BLaER1 treated with 17β-estradiol and CSF1 and Interleukin-3, amounts not matched to agents 10 nM and 100 nM (cell line): ENCODE measurements around the gene GNAI3.

Experiments
- H3K27ac ChIP-seq, 11 experiments: shearing (Covaris generic); formaldehyde crosslinking; 2 replicates each; pipeline ENCODE4 v1.8.1; 2022
- H3K27me3 ChIP-seq, 11 experiments: shearing (Covaris generic); formaldehyde crosslinking; 2 replicates each; pipeline ENCODE4 v1.8.1; 2022
- H3K36me3 ChIP-seq, 11 experiments: shearing (Covaris generic); formaldehyde crosslinking; 2 replicates each; pipeline ENCODE4 v1.8.1; 2022
- H3K4me1 ChIP-seq, 10 experiments: shearing (Covaris generic); formaldehyde crosslinking; 2 replicates each; pipeline ENCODE4 v1.8.1; 2022
- H3K4me2 ChIP-seq, 11 experiments: shearing (Covaris generic); formaldehyde crosslinking; 2 replicates each; pipeline ENCODE4 v1.8.1; 2022
- H3K4me3 ChIP-seq, 10 experiments: shearing (Covaris generic); formaldehyde crosslinking; 2 replicates each; pipeline ENCODE4 v1.8.1; 2022
- H3K9ac ChIP-seq, 11 experiments: shearing (Covaris generic); formaldehyde crosslinking; 2 replicates each; pipeline ENCODE4 v1.8.1; 2022
- H3K9me3 ChIP-seq, 11 experiments: shearing (Covaris generic); formaldehyde crosslinking; replicated peaks in 1 of 11; 2 replicates each; pipeline ENCODE4 v1.8.1; 2022
- H4K20me1 ChIP-seq, 11 experiments: shearing (Covaris generic); formaldehyde crosslinking; 2 replicates each; pipeline ENCODE4 v1.8.1; 2022
- Cebpa-rat ChIP-seq, 11 experiments: shearing (Covaris generic); IDR thresholded peaks; 2 replicates each; pipeline ENCODE4 v1.8.1; 2022

The GNAI3 gene

DNA sequence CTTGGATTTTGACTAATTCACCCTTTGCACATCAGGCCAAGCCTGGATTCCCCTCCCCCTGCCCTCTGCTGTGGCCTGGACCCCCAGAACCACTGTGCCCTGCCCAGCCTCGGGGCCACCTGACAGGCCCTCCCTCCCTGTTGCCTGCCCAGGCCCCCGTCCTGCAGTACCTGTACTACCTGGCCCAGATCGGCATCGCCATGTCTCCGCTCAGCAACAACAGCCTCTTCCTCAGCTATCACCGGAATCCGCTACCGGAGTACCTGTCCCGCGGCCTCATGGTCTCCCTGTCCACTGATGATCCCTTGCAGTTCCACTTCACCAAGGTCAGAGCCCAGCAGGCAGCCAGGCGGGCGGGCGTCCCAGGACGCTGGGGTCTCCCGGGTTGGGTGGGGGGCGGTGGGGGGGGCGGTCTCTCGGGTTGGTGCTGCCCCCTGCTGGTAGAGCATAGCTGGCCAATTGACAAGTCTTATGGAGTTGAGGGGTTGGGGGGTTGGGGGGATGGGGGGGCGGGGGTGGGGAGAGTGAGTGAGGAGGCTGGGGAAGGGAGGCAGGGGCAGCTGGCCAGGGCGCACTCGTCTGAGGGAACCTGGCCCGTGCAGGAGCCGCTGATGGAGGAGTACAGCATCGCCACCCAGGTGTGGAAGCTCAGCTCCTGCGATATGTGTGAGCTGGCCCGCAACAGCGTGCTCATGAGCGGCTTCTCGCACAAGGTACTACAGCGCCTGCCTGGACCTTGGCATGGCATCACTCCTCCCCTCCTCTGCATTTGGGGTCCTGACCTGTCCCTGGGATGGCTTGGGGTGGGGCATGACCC, 81.9 kb downstream of the GNAI3 start:
- TF ChIP-seq Cebpa-rat (IDR thresholded peaks at IDR 0.05) = no peak
- peaks cover 13 to 65% (median 46%) of the 10 kb centered on the region in 11 experiments; a peak in 21 of 22 replicates for H4K20me1 ChIP-seq
- H3K9ac ChIP-seq = no peak overlapping the region; a peak in 1 of 22 replicates
- H3K27me3 ChIP-seq = no peaks in the 10 kb centered on the region
- no peak overlapping the region for H3K4me3 ChIP-seq
- H3K4me1 ChIP-seq = peaks cover 20 to 64% (median 40%) of the 10 kb centered on the region in 10 experiments
- H3K36me3 ChIP-seq = peaks cover 61 to 75% (median 71%) of the 10 kb centered on the region in 11 experiments
- no peaks in the 10 kb centered on the region for H3K9me3 ChIP-seq
- no peak overlapping the region for H3K4me2 ChIP-seq
- H3K27ac ChIP-seq = no peak overlapping the region

DNA sequence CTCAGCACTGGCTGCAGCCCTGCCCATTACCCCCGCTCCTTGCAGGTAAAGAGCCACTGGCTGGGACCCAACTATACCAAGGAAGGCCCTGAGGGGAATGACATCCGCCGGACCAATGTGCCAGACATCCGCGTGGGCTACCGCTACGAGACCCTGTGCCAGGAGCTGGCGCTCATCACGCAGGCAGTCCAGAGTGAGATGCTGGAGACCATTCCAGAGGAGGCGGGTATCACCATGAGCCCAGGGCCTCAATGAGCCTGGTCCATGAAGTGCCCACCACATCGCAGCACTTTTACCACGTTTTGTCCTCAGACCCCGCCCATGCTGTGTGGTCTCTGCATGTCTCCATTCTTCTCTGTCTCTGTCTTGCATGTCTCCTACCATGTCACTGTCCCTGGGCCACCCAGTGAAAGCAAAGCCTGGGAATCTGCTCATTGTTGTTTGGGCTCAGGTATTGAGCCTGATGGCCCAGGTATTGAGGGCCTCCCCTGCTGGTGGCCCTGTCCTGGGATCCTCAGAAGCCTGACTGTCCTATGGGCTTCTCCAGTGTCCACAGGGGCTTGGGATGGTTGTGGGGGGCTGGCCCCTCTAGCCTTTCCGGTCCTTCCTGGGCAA, 82.6 kb downstream of the GNAI3 start:
- peaks cover 19 to 57% (median 36%) of the 10 kb centered on the region in 10 experiments for H3K4me1 ChIP-seq
- peak overlapping the region in 6 of 11 experiments; percentile 8 to 50 (median 22); a peak in 3 of 22 replicates for H3K9ac ChIP-seq
- H4K20me1 ChIP-seq = peaks cover 6 to 58% (median 39%) of the 10 kb centered on the region in 11 experiments; a peak in 20 of 22 replicates
- no peak overlapping the region for H3K4me3 ChIP-seq
- TF ChIP-seq Cebpa-rat (IDR thresholded peaks at IDR 0.05) = no peak
- H3K27me3 ChIP-seq = no peaks in the 10 kb centered on the region
- H3K9me3 ChIP-seq = no peaks in the 10 kb centered on the region
- H3K4me2 ChIP-seq = no peak overlapping the region
- peaks cover 58 to 68% (median 66%) of the 10 kb centered on the region in 11 experiments for H3K36me3 ChIP-seq
- H3K27ac ChIP-seq = peak overlapping the region in 2 of 11 experiments; percentile 1 to 14; a peak in 2 of 22 replicates

DNA sequence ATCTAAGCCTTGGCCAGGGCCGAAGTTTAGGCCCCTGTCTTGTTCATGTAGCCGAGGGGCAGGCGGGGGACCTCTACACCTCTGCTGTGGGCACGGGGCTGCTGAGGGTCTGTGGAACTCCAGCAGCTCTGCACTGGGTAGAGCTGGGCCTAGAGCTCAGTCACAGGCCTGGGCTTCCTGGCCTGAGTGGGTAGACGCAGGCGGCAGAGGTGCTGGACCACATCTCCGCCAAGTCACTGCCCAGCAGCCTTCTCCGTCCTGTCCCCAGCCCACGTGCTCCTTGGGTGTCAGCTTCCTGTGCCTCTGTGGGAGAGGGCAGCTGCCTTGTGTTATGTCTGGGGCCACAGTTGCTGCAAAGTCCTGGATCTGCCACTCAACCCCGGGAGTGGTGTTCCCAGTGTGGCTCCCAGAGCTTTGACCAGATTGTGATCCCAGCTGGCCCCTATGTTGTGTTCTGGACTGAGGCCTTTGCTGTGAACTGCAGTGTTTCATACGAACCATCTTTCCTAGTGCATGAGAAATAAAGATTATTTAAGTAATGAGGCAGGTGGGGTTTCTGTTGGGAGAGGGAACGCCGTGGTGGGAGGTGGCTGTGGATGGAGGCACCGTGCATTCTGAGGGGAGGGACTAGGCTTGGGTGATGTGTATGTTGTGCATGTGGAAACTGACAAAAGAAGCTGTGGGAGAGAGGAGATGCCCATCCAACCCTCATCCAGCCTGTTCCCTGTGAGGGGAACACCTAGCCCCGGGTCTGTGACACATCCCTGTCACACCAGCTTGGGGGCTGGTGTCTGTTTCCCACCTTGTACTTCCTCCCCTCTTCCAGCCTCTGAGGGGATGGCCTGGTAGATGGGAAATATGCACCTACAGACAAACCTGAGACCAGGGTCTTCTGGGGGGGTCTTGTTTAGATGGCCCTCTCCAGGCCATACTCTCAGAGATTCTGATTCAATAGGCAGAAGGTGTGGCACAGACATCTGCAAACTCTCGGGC, 83.4 kb downstream of the GNAI3 start:
- H3K27ac ChIP-seq = peak overlapping the region in 3 of 11 experiments; percentile 1 to 15 (median 14); a peak in 2 of 22 replicates
- peaks cover 50 to 60% (median 58%) of the 10 kb centered on the region in 11 experiments for H3K36me3 ChIP-seq
- H3K4me1 ChIP-seq = peaks cover 26 to 56% (median 37%) of the 10 kb centered on the region in 10 experiments
- peak overlapping the region in 3 of 11 experiments; percentile 7 to 25 (median 10); a peak in 2 of 22 replicates for H3K4me2 ChIP-seq
- no peak overlapping the region for H3K4me3 ChIP-seq
- TF ChIP-seq Cebpa-rat (IDR thresholded peaks at IDR 0.05) = no peak
- H3K27me3 ChIP-seq = no peaks in the 10 kb centered on the region
- H3K9ac ChIP-seq = peak overlapping the region in 7 of 11 experiments; percentile 8 to 50 (median 29); a peak in 5 of 22 replicates
- H3K9me3 ChIP-seq = no peaks in the 10 kb centered on the region
- H4K20me1 ChIP-seq = peaks cover 0 to 50% (median 31%) of the 10 kb centered on the region in 11 experiments; a peak in 19 of 22 replicates

GRCh38 chr1:109632671-109633346, 84.4 kb downstream of the GNAI3 start:
- H3K4me2 ChIP-seq = peak overlapping the region in 3 of 11 experiments; percentile 7 to 25 (median 12); a peak in 4 of 22 replicates
- H3K36me3 ChIP-seq = peaks cover 40 to 50% (median 48%) of the 10 kb centered on the region in 11 experiments
- peak overlapping the region in 5 of 11 experiments; percentile 13 to 50 (median 29); a peak in 5 of 22 replicates for H3K9ac ChIP-seq
- TF ChIP-seq Cebpa-rat (IDR thresholded peaks at IDR 0.05) = no peak
- peak overlapping the region in 4 of 11 experiments; percentile 1 to 34 (median 17); a peak in 3 of 22 replicates for H3K27ac ChIP-seq
- H3K27me3 ChIP-seq = no peaks in the 10 kb centered on the region
- H3K4me1 ChIP-seq = peaks cover 16 to 47% (median 32%) of the 10 kb centered on the region in 10 experiments
- H3K9me3 ChIP-seq = no peaks in the 10 kb centered on the region
- H4K20me1 ChIP-seq = peaks cover 0 to 40% (median 21%) of the 10 kb centered on the region in 11 experiments; a peak in 15 of 22 replicates
- no peak overlapping the region for H3K4me3 ChIP-seq

- Histone ChIP-seq H3K9me3 (no peaks in the 10 kb centered on the region), H3K36me3 (peaks cover 25 to 35% (median 33%) of the 10 kb centered on the region in 11 experiments), H3K27me3 (no peaks in the 10 kb centered on the region), H3K27ac (no peak overlapping the region), H3K9ac (no peak overlapping the region), H3K4me2 (peak overlapping the region in 4 of 11 experiments; percentile 5 to 42 (median 14); a peak in 2 of 22 replicates), H3K4me1 (peaks cover 11 to 36% (median 27%) of the 10 kb centered on the region in 10 experiments; a peak in 19 of 20 replicates), H4K20me1 (peaks cover 0 to 26% (median 8%) of the 10 kb centered on the region in 11 experiments; a peak in 10 of 22 replicates), H3K4me3 (no peak overlapping the region)
- TF ChIP-seq Cebpa-rat (IDR thresholded peaks at IDR 0.05) = no peak
Observed at GRCh38 chr1:109634292-109634691, 85.9 kb downstream of the GNAI3 start.

DNA sequence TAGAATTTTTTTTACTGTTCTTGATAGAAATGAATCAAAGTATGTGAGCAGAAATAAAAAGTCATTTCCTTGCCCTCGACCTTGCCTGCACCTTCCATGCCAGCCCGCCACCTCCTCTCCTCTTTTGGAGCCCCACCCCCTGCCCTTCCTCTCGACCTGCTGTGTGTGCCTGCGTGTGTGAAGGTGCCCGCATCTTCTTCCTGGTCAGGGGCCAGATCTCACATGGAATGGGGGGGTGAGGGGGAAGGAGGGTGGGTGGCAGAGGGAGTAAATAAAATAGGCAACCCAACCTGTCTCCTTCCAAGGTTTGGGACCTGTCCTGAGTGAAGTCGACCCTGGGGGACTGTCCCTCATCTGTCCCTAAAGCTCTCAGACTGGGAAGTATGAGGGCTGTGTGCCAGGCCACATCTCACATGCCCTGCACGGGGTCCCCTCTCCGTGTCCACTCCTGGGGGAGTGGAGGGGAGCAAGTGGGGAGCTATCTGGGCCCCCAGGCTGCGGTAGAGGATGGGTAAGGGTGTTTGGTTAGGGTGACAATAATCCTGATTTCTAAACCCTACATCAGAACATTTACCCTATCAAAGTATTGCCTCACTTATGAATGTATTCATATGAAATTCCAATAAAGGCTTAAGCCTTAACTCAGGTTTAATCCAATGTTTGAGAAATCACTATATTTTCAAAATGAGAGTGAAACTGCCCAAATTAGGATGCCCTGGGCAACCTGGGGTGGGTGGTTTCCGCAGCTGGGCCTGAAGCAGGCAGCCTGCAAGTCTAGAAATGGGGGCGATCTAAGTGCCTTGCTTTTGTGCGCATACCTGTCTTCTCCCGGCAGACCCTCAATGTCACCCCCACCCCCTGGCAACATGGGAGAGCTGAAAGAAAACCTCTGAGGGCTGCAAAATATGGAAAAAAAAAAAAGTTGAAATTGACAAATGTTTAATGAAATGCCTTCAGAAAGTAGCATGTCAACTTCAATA, 86.6 kb downstream of the GNAI3 start:
- peaks cover 0 to 19% (median 3%) of the 10 kb centered on the region in 11 experiments; a peak in 5 of 22 replicates for H4K20me1 ChIP-seq
- no peak for TF ChIP-seq Cebpa-rat (IDR thresholded peaks at IDR 0.05)
- peak overlapping the region in 2 of 11 experiments; percentile 19 to 26; a peak in 2 of 22 replicates for H3K9ac ChIP-seq
- H3K4me3 ChIP-seq = no peak overlapping the region
- no peaks in the 10 kb centered on the region for H3K9me3 ChIP-seq
- H3K4me1 ChIP-seq = peaks cover 11 to 41% (median 27%) of the 10 kb centered on the region in 10 experiments; a peak in 19 of 20 replicates
- peak overlapping the region in 3 of 11 experiments; percentile 5 to 42 (median 19); a peak in 3 of 22 replicates for H3K4me2 ChIP-seq
- H3K27ac ChIP-seq = no peak overlapping the region
- peaks cover 18 to 28% (median 25%) of the 10 kb centered on the region in 11 experiments for H3K36me3 ChIP-seq
- no peaks in the 10 kb centered on the region for H3K27me3 ChIP-seq

GRCh38 chr1:109635862-109636200, 87.4 kb downstream of the GNAI3 start:
- Histone ChIP-seq H3K27ac (no peak overlapping the region), H3K4me3 (no peak overlapping the region), H3K27me3 (no peaks in the 10 kb centered on the region), H3K9ac (no peak overlapping the region; a peak in 1 of 22 replicates), H3K4me2 (peak overlapping the region in 7 of 11 experiments; percentile 11 to 44 (median 33); a peak in 7 of 22 replicates), H4K20me1 (peaks cover 0 to 19% (median 3%) of the 10 kb centered on the region in 11 experiments; a peak in 4 of 22 replicates), H3K9me3 (no peaks in the 10 kb centered on the region), H3K36me3 (peaks cover 15 to 23% (median 20%) of the 10 kb centered on the region in 11 experiments), H3K4me1 (peaks cover 11 to 47% (median 28%) of the 10 kb centered on the region in 10 experiments; a peak in 19 of 20 replicates)
- TF ChIP-seq Cebpa-rat (IDR thresholded peaks at IDR 0.05) = no peak
